Stimulated activated naive CD8-positive, alpha-beta T cell treated with anti-CD3 and anti-CD28 coated beads, Interleukin-15, amount 100 ng/mL, for 72 hours (primary cell): ENCODE results near the gene C9orf153.
"Not testable (repeated sequence)": the region's sequence is repeated elsewhere in the genome, so short reads cannot be mapped to it uniquely, and the experiment has no call there.

Experiments
- ATAC-seq: fragments of 150-1000 bp; cut with Tn5 transposase; 2 replicates; pipeline ENCODE4 v1.10.0; 2021; ENCODE audit warnings: mild to moderate bottlenecking, moderate library complexity
- DNase-seq, 2 donors: peaks; one replicate each; pipeline ENCODE4 v3.0.0; 2021 to 2022
- H3K27ac Mint-ChIP-seq, 2 donors: one replicate each; pipeline ENCODE4 v1.8.0; 2022; ENCODE audit warnings: mild to moderate bottlenecking in 2 of 2, mixed read lengths in 2 of 2, moderate library complexity in 2 of 2
- H3K27me3 Mint-ChIP-seq: one replicate; pipeline ENCODE4 v1.8.0; 2022; ENCODE audit warnings: mixed read lengths
- H3K4me1 Mint-ChIP-seq: one replicate; pipeline ENCODE4 v1.8.0; 2022; ENCODE audit warnings: mild to moderate bottlenecking, mixed read lengths
- H3K4me3 Mint-ChIP-seq, 2 donors: one replicate each; pipeline ENCODE4 v1.8.0; 2022; ENCODE audit warnings: mild to moderate bottlenecking in 2 of 2, mixed read lengths in 2 of 2, moderate library complexity in 1 of 2
- H3K9me3 Mint-ChIP-seq, 2 donors: one replicate each; pipeline ENCODE4 v1.8.0; 2022; ENCODE audit warnings: mixed read lengths in 2 of 2

C9orf153 gene

DNA sequence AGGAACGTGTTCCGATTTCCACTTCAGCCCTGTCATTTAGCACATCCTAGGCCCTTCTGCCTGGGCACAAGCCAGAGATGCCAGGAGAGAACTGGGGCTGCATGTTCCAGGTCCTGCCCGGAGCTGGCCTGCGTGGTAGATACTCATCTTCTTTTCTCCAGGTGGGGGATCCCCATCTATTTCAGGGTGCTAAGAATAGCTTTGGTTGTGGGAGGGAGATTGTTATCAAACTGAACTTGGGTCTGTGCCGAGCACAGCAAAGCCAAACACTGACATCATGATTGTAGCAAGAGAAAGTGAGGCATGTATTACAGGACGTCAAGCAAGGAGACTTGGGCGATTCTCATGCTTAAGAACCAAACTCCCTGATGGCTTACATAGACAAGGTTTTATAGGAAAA lies 18.2 kb downstream of the C9orf153 start:
- ATAC-seq: no peak
- no peak overlapping the region for H3K27ac Mint-ChIP-seq
- H3K9me3 Mint-ChIP-seq: no peaks in the 10 kb centered on the region
- H3K4me1 Mint-ChIP-seq: no peaks in the 10 kb centered on the region
- H3K27me3 Mint-ChIP-seq: no peaks in the 10 kb centered on the region
- H3K4me3 Mint-ChIP-seq: no peak overlapping the region
- no peak for DNase-seq

- Mint-ChIP-seq H3K27me3 (no peaks in the 10 kb centered on the region), H3K9me3 (no peaks in the 10 kb centered on the region), H3K4me1 (no peaks in the 10 kb centered on the region), H3K27ac (peak overlapping the region in 1 of 2 donors; percentile 38), H3K4me3 (no peak overlapping the region)
- DNase-seq (no peak), ATAC-seq (no peak)
Measured at GRCh38 chr9:86238861-86239770, 20.3 kb downstream of the C9orf153 start.

DNA sequence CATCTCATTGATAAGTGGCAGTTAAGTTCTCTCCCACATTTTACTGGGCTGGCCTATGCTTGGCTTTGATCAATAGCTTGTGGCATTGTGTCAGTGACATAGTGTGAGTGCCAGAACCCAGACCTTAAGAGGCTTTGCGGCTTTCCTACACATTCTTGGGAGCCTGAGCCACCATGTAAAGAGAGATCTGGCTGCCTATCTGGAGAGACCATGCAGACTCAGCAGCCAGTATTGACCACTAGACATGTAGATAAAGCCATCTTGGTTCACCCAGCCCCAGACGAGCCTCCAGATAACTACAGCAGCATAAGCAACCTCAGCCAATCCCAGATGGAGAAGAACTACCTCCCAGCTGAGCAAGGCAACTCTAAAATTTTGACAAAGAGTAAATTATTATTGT lies 28.6 kb downstream of the C9orf153 start:
- Mint-ChIP-seq H3K4me3 (no peak overlapping the region), H3K9me3 (no peaks in the 10 kb centered on the region), H3K27ac (no peak overlapping the region), H3K27me3 (no peaks in the 10 kb centered on the region), H3K4me1 (no peaks in the 10 kb centered on the region)
- DNase-seq (no peak), ATAC-seq (no peak)

GRCh38 chr9:86222667-86223066 lies 36.8 kb downstream of the C9orf153 start:
- H3K27me3 Mint-ChIP-seq: peaks cover 9% of the 10 kb centered on the region
- no peak overlapping the region for H3K27ac Mint-ChIP-seq
- H3K9me3 Mint-ChIP-seq: no peaks in the 10 kb centered on the region
- H3K4me1 Mint-ChIP-seq: no peaks in the 10 kb centered on the region
- no peak for ATAC-seq
- no peak for DNase-seq
- no peak overlapping the region for H3K4me3 Mint-ChIP-seq

GRCh38 chr9:86219606-86220005 lies 39.9 kb downstream of the C9orf153 start:
- H3K4me1 Mint-ChIP-seq: no peaks in the 10 kb centered on the region
- H3K4me3 Mint-ChIP-seq: no peak overlapping the region
- no peak for ATAC-seq
- no peak overlapping the region for H3K27ac Mint-ChIP-seq
- no peak for DNase-seq
- H3K27me3 Mint-ChIP-seq: peaks cover 9% of the 10 kb centered on the region
- no peaks in the 10 kb centered on the region for H3K9me3 Mint-ChIP-seq

- no peak for DNase-seq
- Mint-ChIP-seq H3K4me3 (no peak overlapping the region), H3K4me1 (no peaks in the 10 kb centered on the region), H3K27me3 (peaks cover 2% of the 10 kb centered on the region), H3K9me3 (no peaks in the 10 kb centered on the region), H3K27ac (no peak overlapping the region)
- ATAC-seq: no peak
Measured at GRCh38 chr9:86217076-86217755, 42.2 kb downstream of the C9orf153 start.

- Mint-ChIP-seq H3K4me3 (no peak overlapping the region), H3K27me3 (peaks cover 8% of the 10 kb centered on the region), H3K9me3 (no peaks in the 10 kb centered on the region), H3K27ac (no peak overlapping the region), H3K4me1 (no peaks in the 10 kb centered on the region)
- ATAC-seq (no peak), DNase-seq (no peak)
Measured at GRCh38 chr9:86207193-86207592, 52.3 kb downstream of the C9orf153 start.

- Mint-ChIP-seq H3K27ac (no peak overlapping the region), H3K4me3 (no peak overlapping the region), H3K9me3 (no peaks in the 10 kb centered on the region), H3K27me3 (peaks cover 5% of the 10 kb centered on the region), H3K4me1 (no peaks in the 10 kb centered on the region)
- DNase-seq (peak; percentile 11 to 14), ATAC-seq (peak; percentile 81)
Measured at GRCh38 chr9:86202338-86202882, 57.0 kb downstream of the C9orf153 start.

DNA sequence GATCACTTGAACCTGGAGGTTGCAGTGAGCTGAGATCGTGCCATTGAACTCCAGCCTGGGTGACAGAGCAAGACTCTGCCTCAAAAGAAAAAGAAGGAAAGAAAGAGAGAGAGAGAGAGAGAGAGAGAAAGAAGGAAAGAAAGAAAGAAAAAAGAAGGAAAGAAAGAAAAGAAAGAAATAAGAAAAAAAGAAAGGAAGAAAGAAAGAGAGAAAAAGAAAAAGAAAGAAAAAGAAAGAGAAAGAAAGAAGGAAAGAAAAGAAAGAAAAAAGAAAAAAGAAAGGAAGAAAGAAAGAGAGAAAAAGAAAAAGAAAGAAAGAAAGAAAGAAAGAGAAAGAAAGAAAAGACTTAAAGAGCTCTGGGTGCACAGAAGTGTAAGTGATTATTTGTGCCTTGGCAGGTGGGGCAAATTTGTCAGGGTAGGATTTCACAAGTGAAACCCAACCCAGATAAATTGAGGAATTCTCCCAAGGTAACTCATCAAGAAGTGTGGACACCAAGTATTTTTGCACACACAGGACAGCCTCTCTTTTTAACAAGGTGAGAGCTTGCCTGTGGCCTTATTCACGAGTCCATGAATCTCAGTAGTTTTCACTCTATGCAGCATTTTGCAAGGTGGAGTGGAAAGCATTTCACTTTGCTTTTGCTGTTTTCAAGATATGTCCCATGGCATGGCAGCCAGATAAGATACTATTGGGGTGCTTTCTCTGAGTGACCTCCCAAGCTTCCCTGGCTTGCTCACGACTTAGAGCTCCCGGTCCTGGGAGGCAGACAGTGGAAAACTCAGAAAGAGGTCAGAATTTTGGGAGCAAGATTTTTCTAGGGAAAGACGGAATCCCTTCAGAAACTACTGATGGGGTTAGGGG lies 57.8 kb downstream of the C9orf153 start:
- H3K4me3 Mint-ChIP-seq: no peak overlapping the region
- DNase-seq (no peak), ATAC-seq (no peak)
- H3K9me3 Mint-ChIP-seq: no peaks in the 10 kb centered on the region
- H3K27ac Mint-ChIP-seq: peak overlapping the region in 1 of 2 donors; percentile 26
- no peaks in the 10 kb centered on the region for H3K4me1 Mint-ChIP-seq
- H3K27me3 Mint-ChIP-seq: peaks cover 5% of the 10 kb centered on the region

GRCh38 chr9:86200599-86201162 lies 58.8 kb downstream of the C9orf153 start:
- no peak overlapping the region for H3K27ac Mint-ChIP-seq
- no peaks in the 10 kb centered on the region for H3K9me3 Mint-ChIP-seq
- no peaks in the 10 kb centered on the region for H3K4me1 Mint-ChIP-seq
- no peak overlapping the region for H3K4me3 Mint-ChIP-seq
- ATAC-seq: no peak
- peaks cover 5% of the 10 kb centered on the region for H3K27me3 Mint-ChIP-seq
- DNase-seq: no peak

- Mint-ChIP-seq H3K9me3 (peaks cover 15 to 37% of the 10 kb centered on the region in 2 donors), H3K27ac (no peak overlapping the region), H3K4me1 (no peaks in the 10 kb centered on the region), H3K4me3 (no peak overlapping the region), H3K27me3 (no peaks in the 10 kb centered on the region)
- ATAC-seq (no peak), DNase-seq (no peak)
Measured at GRCh38 chr9:86193088-86193487, 66.4 kb downstream of the C9orf153 start.

DNA sequence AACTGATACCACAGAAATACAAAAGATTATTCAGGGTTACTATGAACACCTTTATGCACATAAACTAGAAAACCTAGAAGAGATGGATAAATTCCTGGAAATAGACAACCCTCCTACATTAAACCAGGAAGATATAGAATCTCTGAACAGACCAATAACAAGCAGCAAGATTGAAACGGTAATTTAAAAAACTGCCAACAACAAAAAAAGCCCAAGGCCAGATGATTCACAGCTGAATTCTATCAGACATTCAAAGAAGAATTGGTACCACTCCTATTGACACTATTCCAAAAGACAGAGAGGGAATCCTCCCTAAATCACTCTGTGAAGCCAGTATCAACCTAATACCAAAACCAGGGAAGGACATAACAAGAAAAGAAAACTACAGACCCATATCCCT lies 68.8 kb downstream of the C9orf153 start:
- H3K4me3 Mint-ChIP-seq, ATAC-seq, H3K27ac Mint-ChIP-seq, DNase-seq, H3K4me1 Mint-ChIP-seq, H3K27me3 Mint-ChIP-seq: not testable (repeated sequence)
- peaks cover 15 to 37% of the 10 kb centered on the region in 2 donors for H3K9me3 Mint-ChIP-seq

DNA sequence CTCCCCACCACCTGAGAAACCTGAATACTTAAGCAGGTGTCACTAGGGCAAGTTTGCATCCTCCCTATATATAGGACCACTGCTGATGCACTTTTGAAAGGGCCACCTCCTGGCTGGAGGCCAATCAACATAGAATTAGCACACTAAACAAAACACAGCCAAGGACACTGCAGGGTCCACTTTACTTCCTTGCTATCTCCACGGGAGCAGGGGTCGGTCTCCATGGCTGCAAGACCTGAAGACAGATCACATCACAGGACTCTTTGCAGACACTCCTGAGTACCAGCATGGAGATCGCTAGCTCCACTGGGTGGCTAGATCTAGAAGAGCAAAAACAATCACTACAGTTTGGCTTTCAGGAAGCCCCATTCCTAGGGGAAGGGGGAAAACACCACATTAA lies 72.3 kb downstream of the C9orf153 start:
- Mint-ChIP-seq H3K4me1 (no peaks in the 10 kb centered on the region), H3K27ac (no peak overlapping the region), H3K9me3 (peaks cover 5 to 28% of the 10 kb centered on the region in 2 donors), H3K27me3 (peaks cover 8% of the 10 kb centered on the region), H3K4me3 (no peak overlapping the region)
- DNase-seq (no peak), ATAC-seq (no peak)

DNA sequence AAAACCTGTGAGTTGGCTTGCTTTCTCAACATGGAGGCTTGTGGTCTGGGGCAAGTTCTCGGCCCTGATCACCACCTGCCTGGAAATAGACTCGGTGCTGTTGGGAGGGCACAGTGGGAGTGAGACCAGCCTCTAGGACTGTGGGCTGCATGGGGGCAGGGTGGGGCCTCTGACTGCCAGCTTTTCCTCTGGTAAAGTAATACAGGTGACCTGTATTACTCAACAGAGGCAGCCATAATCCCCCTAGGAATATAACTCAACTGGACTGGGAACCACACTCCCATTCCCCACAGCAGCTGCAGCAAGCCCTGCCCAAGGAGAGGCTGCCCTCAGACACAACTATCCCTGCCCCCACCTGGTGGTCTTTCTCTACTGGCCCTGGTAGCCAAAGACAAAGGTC lies 72.8 kb downstream of the C9orf153 start:
- Mint-ChIP-seq H3K27me3 (peaks cover 8% of the 10 kb centered on the region), H3K9me3 (peaks cover 5 to 25% of the 10 kb centered on the region in 2 donors), H3K4me1 (no peaks in the 10 kb centered on the region), H3K4me3 (no peak overlapping the region), H3K27ac (no peak overlapping the region)
- no peak for DNase-seq
- no peak for ATAC-seq

GRCh38 chr9:86185872-86186271 lies 73.6 kb downstream of the C9orf153 start:
- Mint-ChIP-seq H3K4me1 (no peaks in the 10 kb centered on the region), H3K27me3 (peaks cover 8% of the 10 kb centered on the region), H3K9me3 (peaks cover 5 to 17% of the 10 kb centered on the region in 2 donors), H3K4me3 (no peak overlapping the region), H3K27ac (no peak overlapping the region)
- ATAC-seq: no peak
- DNase-seq: no peak
